ENCODE measurements around the gene C19orf53.

Gene C19orf53

DNA sequence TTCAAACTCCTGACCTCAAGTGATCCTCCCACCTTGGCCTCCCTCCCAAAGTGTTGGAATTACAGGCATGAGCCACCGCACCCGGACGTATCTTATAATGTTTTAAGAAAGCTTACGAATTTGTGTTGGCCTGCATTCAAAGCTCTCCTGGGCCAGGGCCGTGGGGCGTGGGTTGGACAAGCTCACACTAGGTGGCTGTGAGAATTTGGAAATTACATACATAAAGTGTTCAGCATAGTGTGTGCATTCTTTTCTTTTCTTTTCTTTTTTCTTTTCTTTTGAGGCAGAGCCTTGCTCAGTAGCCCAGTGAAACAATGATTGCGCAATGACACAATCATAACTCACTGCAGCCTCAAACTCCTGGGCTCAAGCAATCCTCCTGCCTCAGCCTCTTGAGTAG lies 23.6 kb downstream of the C19orf53 start:
- TF ChIP-seq, protein P1, sequence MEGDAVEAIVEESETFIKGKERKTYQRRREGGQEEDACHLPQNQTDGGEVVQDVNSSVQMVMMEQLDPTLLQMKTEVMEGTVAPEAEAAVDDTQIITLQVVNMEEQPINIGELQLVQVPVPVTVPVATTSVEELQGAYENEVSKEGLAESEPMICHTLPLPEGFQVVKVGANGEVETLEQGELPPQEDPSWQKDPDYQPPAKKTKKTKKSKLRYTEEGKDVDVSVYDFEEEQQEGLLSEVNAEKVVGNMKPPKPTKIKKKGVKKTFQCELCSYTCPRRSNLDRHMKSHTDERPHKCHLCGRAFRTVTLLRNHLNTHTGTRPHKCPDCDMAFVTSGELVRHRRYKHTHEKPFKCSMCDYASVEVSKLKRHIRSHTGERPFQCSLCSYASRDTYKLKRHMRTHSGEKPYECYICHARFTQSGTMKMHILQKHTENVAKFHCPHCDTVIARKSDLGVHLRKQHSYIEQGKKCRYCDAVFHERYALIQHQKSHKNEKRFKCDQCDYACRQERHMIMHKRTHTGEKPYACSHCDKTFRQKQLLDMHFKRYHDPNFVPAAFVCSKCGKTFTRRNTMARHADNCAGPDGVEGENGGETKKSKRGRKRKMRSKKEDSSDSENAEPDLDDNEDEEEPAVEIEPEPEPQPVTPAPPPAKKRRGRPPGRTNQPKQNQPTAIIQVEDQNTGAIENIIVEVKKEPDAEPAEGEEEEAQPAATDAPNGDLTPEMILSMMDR (IDR thresholded peaks at IDR 0.05; ENCODE audit: extremely low read depth, missing control alignments) = no peak
- DNase-seq (ENCODE audit: low spot score) = no peak

DNA sequence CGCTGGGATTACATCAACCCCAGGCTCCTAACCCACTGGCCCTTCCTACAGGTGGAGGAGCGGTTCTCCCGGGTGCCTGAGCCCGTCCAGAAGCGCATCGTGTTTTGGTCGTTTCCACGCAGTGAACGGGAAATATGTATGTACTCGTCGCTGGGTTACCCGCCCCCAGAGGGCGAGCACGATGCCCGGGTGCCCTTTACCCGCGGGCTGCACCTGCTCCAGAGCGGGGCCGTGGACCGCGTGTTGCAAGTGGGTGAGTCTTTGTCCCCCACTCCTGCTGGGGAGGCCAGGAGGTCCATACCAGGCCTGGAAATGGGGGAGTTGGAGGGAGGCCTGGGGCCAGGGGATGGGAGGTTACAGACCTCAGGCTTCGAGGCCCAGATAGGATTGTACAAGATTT lies 25.4 kb downstream of the C19orf53 start:
- no peak for DNase-seq (ENCODE audit: low spot score)
- TF ChIP-seq, protein P1 (IDR thresholded peaks at IDR 0.05; ENCODE audit: extremely low read depth, missing control alignments) = no peak

DNA sequence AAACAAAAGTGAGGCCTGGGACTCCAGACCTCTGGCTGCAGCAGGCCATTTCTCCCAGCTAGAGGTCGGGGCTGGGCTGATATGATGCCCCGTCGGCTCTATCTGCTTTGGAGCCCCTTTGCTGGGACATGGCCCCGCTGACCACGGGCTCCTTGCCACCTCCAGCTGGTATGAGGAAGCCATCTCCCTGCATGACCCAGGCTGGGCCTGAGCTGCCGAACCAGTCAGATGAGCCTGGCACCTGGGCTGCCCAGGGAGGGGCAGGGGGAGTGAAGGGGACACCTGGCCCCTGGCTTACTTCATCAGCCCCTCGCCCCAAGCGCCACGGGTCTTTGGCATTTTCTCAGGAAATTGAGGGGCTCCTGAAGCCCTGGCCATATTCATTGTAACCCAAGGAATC lies 28.8 kb downstream of the C19orf53 start:
- TF ChIP-seq, protein P1 (IDR thresholded peaks at IDR 0.05; ENCODE audit: extremely low read depth, missing control alignments) = no peak
- DNase-seq (ENCODE audit: low spot score) = no peak

DNA sequence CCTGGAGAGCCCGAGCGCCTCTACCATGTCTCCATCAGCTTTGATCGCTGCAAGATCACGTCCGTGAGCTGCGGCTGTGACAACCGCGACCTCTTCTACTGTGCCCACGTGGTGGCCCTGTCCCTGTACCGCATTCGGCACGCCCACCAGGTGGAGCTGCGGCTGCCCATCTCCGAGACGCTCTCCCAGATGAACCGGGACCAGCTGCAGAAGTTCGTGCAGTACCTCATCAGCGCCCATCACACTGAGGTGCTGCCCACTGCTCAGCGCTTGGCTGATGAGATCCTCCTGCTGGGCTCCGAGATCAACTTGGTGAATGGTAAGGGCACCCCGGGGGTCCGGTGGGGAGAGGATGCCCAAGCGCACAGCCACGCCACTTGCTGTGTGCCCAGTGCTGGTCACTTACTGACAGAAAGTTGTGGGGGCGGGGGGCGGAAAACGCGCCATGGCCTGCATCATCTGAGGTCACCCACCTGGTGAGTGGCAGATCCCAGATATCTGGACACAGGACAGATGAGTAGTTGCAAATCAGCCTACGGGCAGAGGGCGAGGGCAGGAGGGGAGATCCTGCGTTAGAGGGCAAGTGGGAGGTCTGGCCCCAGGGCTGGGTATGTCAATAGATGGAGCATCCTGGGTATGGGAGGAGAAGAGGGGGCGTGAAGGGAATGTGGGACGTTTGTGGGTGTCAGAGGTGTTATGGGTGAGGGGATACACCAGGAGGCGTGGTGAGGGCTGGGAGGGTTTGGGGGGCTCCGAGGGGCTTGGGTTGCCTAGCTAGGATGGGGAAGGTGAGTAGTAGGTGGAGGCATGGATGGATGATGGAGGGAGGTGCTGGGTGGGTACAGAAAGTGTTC lies 30.8 kb downstream of the C19orf53 start:
- DNase-seq (ENCODE audit: low spot score) = no peak
- TF ChIP-seq, protein P1 (IDR thresholded peaks at IDR 0.05; ENCODE audit: extremely low read depth, missing control alignments) = no peak

DNA sequence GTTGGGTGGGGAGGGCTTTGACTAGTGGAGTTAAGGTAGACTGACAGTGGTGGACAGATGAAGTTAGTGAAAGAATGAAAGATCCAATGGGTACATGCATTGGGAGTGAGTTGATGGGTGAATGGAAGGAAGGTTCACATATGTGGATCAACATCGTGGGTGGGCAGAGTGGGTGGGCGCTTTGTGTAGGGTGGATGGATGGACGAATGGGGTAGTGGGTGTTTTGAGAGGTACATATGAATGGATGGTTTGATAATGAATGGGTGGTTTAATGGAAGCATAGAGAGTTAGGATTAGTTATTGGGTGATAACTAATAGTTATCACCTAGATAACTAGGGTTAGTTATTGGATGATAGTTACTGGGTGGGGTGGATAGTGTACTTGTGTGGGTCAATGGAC lies 32.5 kb downstream of the C19orf53 start:
- TF ChIP-seq, protein P1 (IDR thresholded peaks at IDR 0.05; ENCODE audit: extremely low read depth, missing control alignments) = no peak
- DNase-seq (ENCODE audit: low spot score) = no peak

DNA sequence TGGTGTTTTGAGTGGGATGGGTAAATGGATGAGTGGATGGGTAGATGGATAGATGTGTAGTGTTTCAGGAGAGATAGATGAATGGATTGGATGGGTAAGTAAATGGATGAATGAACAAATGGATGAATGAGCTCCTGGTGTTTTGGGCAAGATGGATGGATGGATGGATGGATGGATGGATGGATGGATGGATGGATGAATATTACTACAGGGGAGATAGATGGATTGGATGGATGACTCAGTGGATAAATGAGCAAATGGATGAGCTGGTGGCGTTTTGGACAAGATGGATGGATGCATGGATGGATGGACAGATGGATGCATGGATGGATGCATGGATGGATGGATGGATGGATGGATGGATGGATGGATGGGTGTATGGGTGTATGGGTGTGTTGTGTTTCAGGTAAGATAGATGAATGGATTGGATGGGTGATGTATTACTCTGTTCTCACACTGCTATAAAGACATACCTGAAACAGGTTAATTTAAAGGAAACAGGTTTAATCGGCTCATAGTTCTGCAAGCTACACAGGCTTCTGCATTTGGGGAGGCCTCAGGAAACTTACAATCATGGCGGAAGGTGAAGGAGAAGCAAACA lies 33.3 kb downstream of the C19orf53 start:
- TF ChIP-seq, protein P1 (IDR thresholded peaks at IDR 0.05; ENCODE audit: extremely low read depth, missing control alignments) = no peak
- no peak for DNase-seq (ENCODE audit: low spot score)

DNA sequence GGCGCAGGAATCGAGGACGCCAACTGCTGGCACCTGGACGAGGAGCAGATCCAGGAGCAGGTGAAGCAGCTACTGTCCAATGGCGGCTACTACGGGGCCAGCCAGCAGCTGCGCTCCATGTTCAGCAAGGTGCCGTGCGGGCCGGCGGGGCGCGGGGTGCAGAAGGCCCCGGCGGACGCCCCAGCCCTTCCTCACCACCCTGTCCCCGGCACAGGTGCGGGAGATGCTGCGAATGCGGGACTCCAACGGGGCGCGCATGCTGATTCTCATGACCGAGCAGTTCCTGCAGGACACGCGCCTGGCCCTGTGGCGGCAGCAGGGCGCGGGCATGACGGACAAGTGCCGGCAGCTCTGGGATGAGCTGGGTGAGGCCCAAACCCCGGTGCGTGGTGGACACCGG lies 34.6 kb downstream of the C19orf53 start:
- TF ChIP-seq, protein P1 (IDR thresholded peaks at IDR 0.05; ENCODE audit: extremely low read depth, missing control alignments) = no peak
- DNase-seq (ENCODE audit: low spot score) = no peak

Measured in GM20000 (cell line).